IMR-90 (cell line): ENCODE results near the gene PRXL2B. TPM values are rescaled to one million over a fixed set of nuclear protein-coding genes. Genes with fewer than 3 reads are reported as not detected.

Source experiments
- ATAC-seq: fragments of 200-7000 bp; cut with Tn5 transposase; 2 replicates; pipeline ENCODE4 v1.9.1; 2020; ENCODE audit warnings: low read depth, mild to moderate bottlenecking, moderate library complexity
- BruUV-seq: library from RNA; stranded (reverse); fragments of 400-500 nt; replicated peaks from 2 replicates; lab custom pipeline; 2021; lab: Mats Ljungman, UMichigan
- CTCF ChIA-PET: fragments of 300-600 bp; formaldehyde crosslinking; extraction: SDS; loops from one replicate; lab custom pipeline; 2021; ENCODE audit warnings: antibody characterized with exemption; lab: Yijun Ruan, JAX
- POLR2A ChIA-PET: fragments of 300-600 bp; sonication (Branson Sonifier 250); formaldehyde crosslinking; loops from one replicate; lab custom pipeline; 2022; ENCODE audit warnings: antibody characterized with exemption; ENCODE audit not compliant: unreplicated experiment; lab: Charles Lee
- DNase-seq: peaks from one replicate; pipeline ENCODE4 v3.0.0; 2013
- H2AFZ ChIP-seq: replicated peaks from 2 replicates; pipeline ENCODE3; 2013; ENCODE audit warnings: low read length, mild to moderate bottlenecking; ENCODE audit not compliant: poor library complexity
- H2AK5ac ChIP-seq: 2 replicates; pipeline ENCODE4 v1.6.1; 2013; ENCODE audit warnings: low read depth, low read length, inconsistent platforms
- H2AK9ac ChIP-seq: replicated peaks from 2 replicates; pipeline ENCODE3; 2013; ENCODE audit warnings: mild to moderate bottlenecking, low read depth, low read length, moderate library complexity; ENCODE audit not compliant: poor library complexity
- H2BK120ac ChIP-seq: 2 replicates; pipeline ENCODE4 v1.6.1; 2013; ENCODE audit warnings: low read depth, low read length, inconsistent platforms
- H2BK15ac ChIP-seq: 3 replicates; pipeline ENCODE4 v1.6.1; 2013; ENCODE audit warnings: low read depth, low read length, inconsistent platforms
- H2BK20ac ChIP-seq: 2 replicates; pipeline ENCODE4 v1.6.1; 2013; ENCODE audit warnings: low read depth, mild to moderate bottlenecking, inconsistent platforms, low read length, moderate library complexity
- H2BK5ac ChIP-seq: 2 replicates; pipeline ENCODE4 v1.6.1; 2013; ENCODE audit warnings: mild to moderate bottlenecking, low read depth, low read length, inconsistent platforms; ENCODE audit not compliant: poor library complexity, severe bottlenecking
- H3K14ac ChIP-seq: replicated peaks from 2 replicates; pipeline ENCODE4 v1.6.1; 2013; ENCODE audit warnings: low read depth, low read length, inconsistent platforms
- H3K18ac ChIP-seq: 2 replicates; pipeline ENCODE4 v1.6.1; 2013; ENCODE audit warnings: low read depth, low read length, control low read depth
- H3K23ac ChIP-seq: 2 replicates; pipeline ENCODE4 v1.6.1; 2013; ENCODE audit warnings: low read depth, low read length, inconsistent platforms
- H3K27ac ChIP-seq: 2 replicates; pipeline ENCODE4 v1.5.1; 2013; ENCODE audit warnings: mild to moderate bottlenecking, control low read depth, low read length; ENCODE audit not compliant: insufficient read depth
- H3K27me3 ChIP-seq: 2 replicates; pipeline ENCODE4 v1.6.1; 2013; ENCODE audit warnings: low read length; ENCODE audit not compliant: control insufficient read depth, insufficient read depth
- H3K36me3 ChIP-seq: 2 replicates; pipeline ENCODE4 v1.6.1; 2013; ENCODE audit warnings: low read length, mixed read lengths; ENCODE audit not compliant: control insufficient read depth, insufficient read depth
- H3K4ac ChIP-seq: 2 replicates; pipeline ENCODE4 v1.6.1; 2013; ENCODE audit warnings: low read depth, low read length, inconsistent platforms
- H3K4me1 ChIP-seq: 2 replicates; pipeline ENCODE4 v1.6.1; 2013; ENCODE audit warnings: low read length, mixed read lengths; ENCODE audit not compliant: control insufficient read depth, insufficient read depth
- H3K4me2 ChIP-seq: 2 replicates; pipeline ENCODE4 v1.6.1; 2013; ENCODE audit warnings: low read depth, mild to moderate bottlenecking, control low read depth, low read length, moderate library complexity
- H3K4me3 ChIP-seq: 2 replicates; pipeline ENCODE4 v1.5.1; 2013; ENCODE audit warnings: low read depth, mild to moderate bottlenecking, control low read depth, low read length, moderate library complexity; ENCODE audit not compliant: insufficient read depth
- H3K56ac ChIP-seq: 2 replicates; pipeline ENCODE4 v1.6.1; 2013; ENCODE audit warnings: low read length, inconsistent platforms; ENCODE audit not compliant: insufficient read depth; ENCODE audit errors: extremely low read depth
- H3K79me1 ChIP-seq, 2 experiments: 2 replicates each; pipeline ENCODE4 v1.6.1; 2013; ENCODE audit warnings: low read length in 2 of 2, inconsistent platforms in 1 of 2, low read depth in 1 of 2
- H3K9ac ChIP-seq: 2 replicates; pipeline ENCODE4 v1.6.1; 2013; ENCODE audit warnings: low read depth, low read length, control low read depth
- H3K9me1 ChIP-seq: 2 replicates; pipeline ENCODE4 v1.6.1; 2013; ENCODE audit warnings: low read length, inconsistent platforms; ENCODE audit not compliant: insufficient read depth
- H3K9me3 ChIP-seq: 2 replicates; pipeline ENCODE4 v1.6.1; 2013; ENCODE audit warnings: low read length; ENCODE audit not compliant: control insufficient read depth, insufficient read depth
- H4K20me1 ChIP-seq: 2 replicates; pipeline ENCODE4 v1.6.1; 2013; ENCODE audit warnings: low read length, inconsistent platforms; ENCODE audit not compliant: insufficient read depth
- H4K5ac ChIP-seq: 2 replicates; pipeline ENCODE4 v1.6.1; 2013; ENCODE audit warnings: mild to moderate bottlenecking, low read depth, low read length, control low read depth
- H4K8ac ChIP-seq, 2 experiments: 2 replicates each; pipeline ENCODE4 v1.6.1; 2013; ENCODE audit warnings: low read depth in 2 of 2, low read length in 2 of 2, control low read depth in 1 of 2, inconsistent platforms in 1 of 2
- H4K91ac ChIP-seq: 2 replicates; pipeline ENCODE4 v1.6.1; 2013; ENCODE audit warnings: low read depth, low read length, inconsistent platforms; ENCODE audit not compliant: insufficient read depth
- MAFK ChIP-seq: IDR thresholded peaks from 2 replicates; pipeline ENCODE4 v1.6.1; 2012; ENCODE audit warnings: low read depth, low read length, improper control_type of control experiment
- WGBS, 2 experiments: methylation state at CpG; one replicate each; pipeline versions ENCODE4 v1.1.5 to v1.1.7; 2013; ENCODE audit warnings: missing lambda C conversion rate in 2 of 2; ENCODE audit not compliant: insufficient read length in 1 of 2; ENCODE audit errors: extremely low coverage in 2 of 2; 5-methylcytosine and 5-hydroxymethylcytosine counted together
- dilution Hi-C: fragments of 300-500 bp; cut with HindIII; formaldehyde crosslinking; loops from one replicate; pipeline ENCODE4 v1.14.3; 2018; ENCODE audit warnings: low sequenced_read_pairs; ENCODE audit not compliant: unreplicated experiment
- in situ Hi-C: fragments of 300-500 bp; cut with MboI; formaldehyde crosslinking; loops from 3 replicates; pipeline ENCODE4 v1.14.3; 2019; ENCODE audit warnings: low sequenced_read_pairs, inconsistent platforms, mixed read lengths
- intact Hi-C: fragments of 100-400 bp; cut with micrococcal nuclease; formaldehyde crosslinking; loops from 2 replicates; pipeline ENCODE4 v1.10.0; 2022
- polyA plus RNA-seq, 3 experiments: library from polyadenylated mRNA; depleted of rRNA; stranded (reverse); fragments of >200 nt; gene quantifications; 2 replicates each; pipeline ENCODE4 v1.2.3, GENCODE V29; 2012; ENCODE audit warnings: low replicate concordance in 1 of 3
- total RNA-seq: library from RNA; depleted of rRNA; stranded (reverse); fragments of >200 nt; gene quantifications from 2 replicates; pipeline ENCODE4 v1.2.3, GENCODE V29; 2012

PRXL2B gene
- total and polyA plus RNA-seq, 2 of the 4 experiments (the other 2 are of a cell fraction), result 10.9 to 22.3 TPM

DNA sequence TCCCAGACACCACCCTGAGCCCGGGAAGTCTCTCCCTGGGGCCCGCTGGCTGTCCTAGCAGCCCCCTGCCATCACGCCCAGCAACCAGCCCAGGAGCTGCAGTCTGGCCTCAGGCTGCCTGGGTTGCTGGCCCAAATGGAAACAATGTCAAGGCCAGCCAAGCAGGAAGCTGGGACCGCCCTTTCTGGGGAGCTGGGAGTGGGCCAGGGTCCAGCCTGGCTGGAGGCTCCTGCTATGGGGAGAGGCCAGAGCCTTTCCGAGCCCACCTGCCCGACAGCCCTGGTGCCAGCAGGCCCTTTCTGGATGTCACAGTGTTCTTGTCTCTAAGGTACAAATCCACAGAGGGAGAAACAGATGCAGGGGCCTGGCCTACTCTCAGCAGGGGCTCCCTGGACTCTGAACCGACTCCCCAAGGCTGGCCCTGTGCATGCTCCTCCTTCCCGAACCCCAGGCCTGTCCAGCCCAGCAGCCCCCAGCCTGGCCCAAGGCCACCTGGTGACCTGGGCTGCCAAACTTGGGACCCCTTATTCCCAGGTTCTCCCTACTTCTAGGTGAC is 47.4 kb downstream of the PRXL2B start:
- dilution Hi-C loops (no loop called here), intact Hi-C loops (no loop called here), in situ Hi-C loops (no loop called here)
- Histone ChIP-seq H3K4me2 (no peak overlapping the region), H2AFZ (no peak overlapping the region), H4K91ac (no peak overlapping the region), H3K36me3 (no peaks in the 10 kb centered on the region), H4K8ac (no peak overlapping the region), H3K23ac (no peak overlapping the region), H3K27me3 (peaks cover 3% of the 10 kb centered on the region; the same call in 1 of the 2 replicates), H2AK9ac (no peak overlapping the region), H3K9me1 (no peaks in the 10 kb centered on the region), H2BK5ac (no peak overlapping the region), H3K14ac (no peak overlapping the region), H2BK15ac (no peak overlapping the region), H3K4ac (no peak overlapping the region), H3K79me1 (no peaks in the 10 kb centered on the region), H2AK5ac (no peak overlapping the region), H3K27ac (no peak overlapping the region), H3K9me3 (peaks cover 4% of the 10 kb centered on the region; the same call in 1 of the 2 replicates), H3K4me3 (no peak overlapping the region), H2BK120ac (no peak overlapping the region), H4K5ac (no peak overlapping the region), H3K9ac (no peak overlapping the region), H3K56ac (no peak overlapping the region), H3K4me1 (no peaks in the 10 kb centered on the region), H3K18ac (no peak overlapping the region), H2BK20ac (no peak overlapping the region), H4K20me1 (no peaks in the 10 kb centered on the region)
- DNase-seq, result no peak
- ATAC-seq, result no peak
- ChIA-PET CTCF (no interaction called here), POLR2A (no interaction called here)
- no TSS peak for BruUV-seq
- no peak for TF ChIP-seq MAFK
- 25% methylated on average over 5 of the region's 8 CpGs; no CpG with 5 or more reads in 1 of the 2 experiments for WGBS, 2 experiments
